CD4-positive, alpha-beta T cell treated with Interleukin-17A for 1 hour (primary cell): ENCODE measurements around the gene UBTF.
"Not testable (repeated sequence)": the region's sequence is repeated elsewhere in the genome, so short reads cannot be mapped to it uniquely, and the experiment has no call there.

ENCODE experiments used
- DNase-seq: peaks from one replicate; pipeline ENCODE4 v3.0.0-alpha.2; 2020

UBTF gene

GRCh38 chr17:44241106-44241624, 21.7 kb upstream of the UBTF start:
- DNase-seq = no peak

GRCh38 chr17:44237886-44238285, 18.4 kb upstream of the UBTF start:
- not testable (repeated sequence) for DNase-seq

- no peak for DNase-seq
Observed at GRCh38 chr17:44236444-44236991, 17.0 kb upstream of the UBTF start.

- DNase-seq = no peak
Observed at GRCh38 chr17:44235583-44235936, 16.1 kb upstream of the UBTF start.

- no peak for DNase-seq
Observed at GRCh38 chr17:44233582-44233981, 14.1 kb upstream of the UBTF start.

GRCh38 chr17:44232061-44232460, 12.6 kb upstream of the UBTF start:
- DNase-seq = no peak

GRCh38 chr17:44230140-44230539, 10.7 kb upstream of the UBTF start:
- DNase-seq = no peak

GRCh38 chr17:44229090-44229489, 9.6 kb upstream of the UBTF start:
- DNase-seq = no peak

- DNase-seq = no peak
Observed at GRCh38 chr17:44223541-44224071, 4.1 kb upstream of the UBTF start.

- peak; percentile 70 for DNase-seq
Observed at GRCh38 chr17:44222112-44222869, 2.8 kb upstream of the UBTF start.

- no peak for DNase-seq
Observed at GRCh38 chr17:44221862-44222111, 2.3 kb upstream of the UBTF start.

- DNase-seq = peak; percentile 65
Observed at GRCh38 chr17:44221084-44221861, 1.8 kb upstream of the UBTF start.

- DNase-seq = peak; percentile 60
Observed at GRCh38 chr17:44220213-44221083, 973 bp upstream of the UBTF start.

- DNase-seq = no peak
Observed at GRCh38 chr17:44219108-44219615, 313 bp downstream of the UBTF start.

- DNase-seq = peak; percentile 91
Observed at GRCh38 chr17:44218344-44219107, 949 bp downstream of the UBTF start.

- no peak for DNase-seq
Observed at GRCh38 chr17:44217738-44218343, 1.6 kb downstream of the UBTF start.

GRCh38 chr17:44216694-44217093, 2.8 kb downstream of the UBTF start:
- DNase-seq = no peak

- peak; percentile 61 for DNase-seq
Observed at GRCh38 chr17:44216173-44216572, 3.3 kb downstream of the UBTF start.

- no peak for DNase-seq
Observed at GRCh38 chr17:44214896-44215295, 4.6 kb downstream of the UBTF start.

- DNase-seq = no peak
Observed at GRCh38 chr17:44214230-44214494, 5.3 kb downstream of the UBTF start.

- no peak for DNase-seq
Observed at GRCh38 chr17:44213403-44214229, 5.9 kb downstream of the UBTF start.
